HG03558 (cell line): ENCODE data around the gene GTF2IRD2.
A peak's percentile ranks its signal among the peaks of the same experiment; 100 is the strongest.
"Not testable (repeated sequence)": the region's sequence is repeated elsewhere in the genome, so short reads cannot be mapped to it uniquely, and the experiment has no call there.

Experiments
- ATAC-seq: cut with Tn5 transposase; IDR thresholded peaks from one replicate; pipeline ENCODE4 v1.9.1; 2021; ENCODE audit warnings: moderate number of reproducible peaks; ENCODE audit not compliant: unreplicated experiment; ENCODE audit errors: extremely low read depth

The GTF2IRD2 gene

GRCh38 chr7:74789200-74789736 is 62.1 kb downstream of the GTF2IRD2 start:
- ATAC-seq: not testable (repeated sequence)

GRCh38 chr7:74788369-74789150 is 62.8 kb downstream of the GTF2IRD2 start:
- ATAC-seq: peak; percentile 79

GRCh38 chr7:74783595-74783994 is 67.8 kb downstream of the GTF2IRD2 start:
- ATAC-seq: not testable (repeated sequence)

- ATAC-seq: not testable (repeated sequence)
Measured at GRCh38 chr7:74781746-74782145, 69.7 kb downstream of the GTF2IRD2 start.

GRCh38 chr7:74779053-74779452 is 72.4 kb downstream of the GTF2IRD2 start:
- not testable (repeated sequence) for ATAC-seq

- not testable (repeated sequence) for ATAC-seq
Measured at GRCh38 chr7:74775111-74775510, 76.3 kb downstream of the GTF2IRD2 start.

GRCh38 chr7:74773760-74774750 is 77.3 kb downstream of the GTF2IRD2 start, which contains the start of gene NCF1:
NCF1 (plus strand) TSS chr7:74774011; CDS start chr7:74774032, 21 bp downstream.
- peak; percentile 67 for ATAC-seq

- ATAC-seq: not testable (repeated sequence)
Measured at GRCh38 chr7:74772093-74772492, 79.3 kb downstream of the GTF2IRD2 start.

GRCh38 chr7:74770062-74770461 is 81.3 kb downstream of the GTF2IRD2 start:
- ATAC-seq: not testable (repeated sequence)

GRCh38 chr7:74766991-74767390 is 84.4 kb downstream of the GTF2IRD2 start:
- ATAC-seq: not testable (repeated sequence)

- not testable (repeated sequence) for ATAC-seq
Measured at GRCh38 chr7:74766509-74766908, 84.9 kb downstream of the GTF2IRD2 start.

- not testable (repeated sequence) for ATAC-seq
Measured at GRCh38 chr7:74765205-74765918, 86.0 kb downstream of the GTF2IRD2 start.

- ATAC-seq: not testable (repeated sequence)
Measured at GRCh38 chr7:74758982-74759381, 92.4 kb downstream of the GTF2IRD2 start.

- not testable (repeated sequence) for ATAC-seq
Measured at GRCh38 chr7:74758268-74758667, 93.1 kb downstream of the GTF2IRD2 start.

- not testable (repeated sequence) for ATAC-seq
Measured at GRCh38 chr7:74756673-74757072, 94.7 kb downstream of the GTF2IRD2 start.

- not testable (repeated sequence) for ATAC-seq
Measured at GRCh38 chr7:74753921-74754482, 97.4 kb downstream of the GTF2IRD2 start.
